PC-3 (cell line): ENCODE results near the gene CNPY2. TPM values are rescaled to one million over a fixed set of nuclear protein-coding genes. Genes with fewer than 3 reads are reported as not detected.
"Not testable (repeated sequence)": the region's sequence is repeated elsewhere in the genome, so short reads cannot be mapped to it uniquely, and the experiment has no call there.

Source experiments
- ATAC-seq: fragments of 200-7000 bp; cut with Tn5 transposase; 2 replicates; pipeline ENCODE4 v1.9.1; 2020; ENCODE audit warnings: mild to moderate bottlenecking, moderate library complexity
- BruUV-seq: library from RNA; stranded (reverse); fragments of 400-500 nt; replicated peaks from 2 replicates; lab custom pipeline; 2021; lab: Mats Ljungman, UMichigan
- CTCF ChIA-PET: fragments of 300-600 bp; sonication (Branson Sonifier 250); formaldehyde crosslinking; loops from one replicate; lab custom pipeline; 2022; ENCODE audit warnings: antibody characterized with exemption; lab: Charles Lee
- POLR2A ChIA-PET: fragments of 300-600 bp; sonication (Branson Sonifier 250); formaldehyde crosslinking; loops from one replicate; lab custom pipeline; 2022; ENCODE audit warnings: antibody characterized with exemption; ENCODE audit not compliant: unreplicated experiment; lab: Charles Lee
- DNase-seq: peaks from one replicate; pipeline ENCODE4 v3.0.0-alpha.2; 2015
- H2AFZ ChIP-seq: fragments of 300-600 bp; sonication (generic); 2 replicates; pipeline ENCODE4 v1.6.0; 2016; ENCODE audit warnings: antibody characterized with exemption, low read length
- H3F3A ChIP-seq: fragments of 300-600 bp; sonication (generic); one replicate; pipeline ENCODE4 v1.6.0; 2017; ENCODE audit warnings: antibody characterized with exemption, low read length, control low read depth, mild to moderate bottlenecking; ENCODE audit not compliant: unreplicated experiment
- H3K27ac ChIP-seq: fragments of 300-600 bp; sonication (generic); 2 replicates; pipeline ENCODE4 v1.5.1; 2016; ENCODE audit warnings: mild to moderate bottlenecking, low read length
- H3K27me3 ChIP-seq: fragments of 300-600 bp; sonication (generic); 2 replicates; pipeline ENCODE4 v1.6.1; 2016; ENCODE audit warnings: low read length, mixed read lengths
- H3K36me3 ChIP-seq: fragments of 300-600 bp; sonication (generic); 2 replicates; pipeline ENCODE4 v1.6.1; 2016; ENCODE audit warnings: low read depth, mixed run types, low read length, mixed read lengths
- H3K4me1 ChIP-seq: fragments of 300-600 bp; sonication (generic); 2 replicates; pipeline ENCODE4 v1.5.1; 2016; ENCODE audit warnings: low read length; ENCODE audit not compliant: insufficient read depth
- H3K4me2 ChIP-seq: fragments of 300-600 bp; sonication (generic); 2 replicates; pipeline ENCODE4 v1.6.0; 2016; ENCODE audit warnings: low read length
- H3K4me3 ChIP-seq: fragments of 300-600 bp; sonication (generic); 2 replicates; pipeline ENCODE4 v1.5.1; 2016; ENCODE audit warnings: mild to moderate bottlenecking, low read length, mixed read lengths
- H3K79me2 ChIP-seq: fragments of 300-600 bp; sonication (generic); 2 replicates; pipeline ENCODE4 v1.6.1; 2017; ENCODE audit warnings: low read length, mixed read lengths
- H3K9ac ChIP-seq: fragments of 300-600 bp; sonication (generic); 2 replicates; pipeline ENCODE4 v1.6.0; 2016; ENCODE audit warnings: mild to moderate bottlenecking, low read length
- H3K9me2 ChIP-seq: fragments of 300-600 bp; sonication (generic); replicated peaks from 2 replicates; pipeline ENCODE4 v1.6.1; 2016; ENCODE audit warnings: mixed run types, low read length, mixed read lengths
- H3K9me3 ChIP-seq: fragments of 300-600 bp; sonication (generic); 2 replicates; pipeline ENCODE4 v1.6.1; 2016; ENCODE audit warnings: low read length, mixed read lengths
- H4K20me1 ChIP-seq: fragments of 300-600 bp; sonication (generic); 2 replicates; pipeline ENCODE4 v1.6.1; 2016; ENCODE audit warnings: low read length, mixed read lengths
- CTCF ChIP-seq: fragments of 300-600 bp; sonication (generic); conservative IDR thresholded peaks from 2 replicates; pipeline ENCODE4 v1.5.1; 2017; ENCODE audit warnings: antibody characterized with exemption, low read depth, mild to moderate bottlenecking, low read length
- EZH2 ChIP-seq: fragments of 300-600 bp; sonication (generic); IDR thresholded peaks from one replicate; pipeline ENCODE4 v1.6.1; 2017; ENCODE audit warnings: antibody characterized with exemption, mild to moderate bottlenecking, low read length; ENCODE audit not compliant: unreplicated experiment
- EZH2phosphoT487 ChIP-seq: fragments of 300-600 bp; sonication (generic); IDR thresholded peaks from 2 replicates; pipeline ENCODE4 v1.6.1; 2018; ENCODE audit warnings: mild to moderate bottlenecking, antibody characterized with exemption, low read length, borderline replicate concordance
- intact Hi-C: fragments of 100-400 bp; cut with micrococcal nuclease; formaldehyde crosslinking; loops from 2 replicates; pipeline ENCODE4 v1.9.0; 2023
- total RNA-seq: library from RNA; depleted of rRNA; stranded (reverse); fragments of >200 nt; gene quantifications from 2 replicates; pipeline ENCODE4 v1.2.3, GENCODE V29; 2014

The CNPY2 gene
- total RNA-seq, 1 experiment from 2014 or later = 109 TPM

- Histone ChIP-seq H3K9me2 (no peaks in the 10 kb centered on the region), H3K9me3 (no peaks in the 10 kb centered on the region), H4K20me1 (peaks cover 10% of the 10 kb centered on the region), H3F3A (no peaks in the 10 kb centered on the region), H3K9ac (no peak overlapping the region), H3K27ac (no peak overlapping the region), H3K79me2 (peaks cover 48% of the 10 kb centered on the region), H3K4me3 (no peak overlapping the region), H3K36me3 (peaks cover 56% of the 10 kb centered on the region), H3K4me1 (peaks cover 9% of the 10 kb centered on the region), H3K27me3 (no peaks in the 10 kb centered on the region), H3K4me2 (no peak overlapping the region), H2AFZ (no peak overlapping the region)
- TF ChIP-seq CTCF (no peak), EZH2 (no peak), EZH2phosphoT487 (no peak)
- DNase-seq = no peak
- no TSS peak for BruUV-seq
- ATAC-seq = no peak
- ChIA-PET POLR2A (no interaction called here), CTCF (no interaction called here)
- intact Hi-C loops = no loop called here
Measured at GRCh38 chr12:56286044-56286830, 29.6 kb downstream of the CNPY2 start.

- H3K27ac ChIP-seq, H3K27me3 ChIP-seq, H2AFZ ChIP-seq, H3K4me2 ChIP-seq, DNase-seq, H3F3A ChIP-seq, CTCF ChIA-PET, H3K4me3 ChIP-seq, H3K9ac ChIP-seq, H3K9me2 ChIP-seq, ATAC-seq, H4K20me1 ChIP-seq, POLR2A ChIA-PET, H3K4me1 ChIP-seq, BruUV-seq, intact Hi-C loops, H3K9me3 ChIP-seq: not testable (repeated sequence)
- Histone ChIP-seq H3K79me2 (peaks cover 29% of the 10 kb centered on the region), H3K36me3 (peaks cover 54% of the 10 kb centered on the region)
Measured at GRCh38 chr12:56284263-56284662, 31.5 kb downstream of the CNPY2 start.

- no TSS peak for BruUV-seq
- Histone ChIP-seq H3K4me1 (no peaks in the 10 kb centered on the region), H3K9ac (no peak overlapping the region), H3K79me2 (peaks cover 12% of the 10 kb centered on the region; the same call in 1 of the 2 replicates), H3K36me3 (peaks cover 60% of the 10 kb centered on the region), H4K20me1 (no peaks in the 10 kb centered on the region; the same call in 1 of the 2 replicates), H3K4me2 (no peak overlapping the region), H3K27me3 (no peaks in the 10 kb centered on the region), H3K4me3 (no peak overlapping the region), H3K9me3 (no peaks in the 10 kb centered on the region), H3K27ac (no peak overlapping the region), H2AFZ (no peak overlapping the region), H3K9me2 (no peaks in the 10 kb centered on the region), H3F3A (no peaks in the 10 kb centered on the region)
- ATAC-seq (no peak), DNase-seq (no peak)
- TF ChIP-seq CTCF (no peak), EZH2phosphoT487 (no peak), EZH2 (no peak)
- ChIA-PET POLR2A (no interaction called here), CTCF (no interaction called here)
- intact Hi-C loops = no loop called here
Measured at GRCh38 chr12:56282579-56282978, 33.2 kb downstream of the CNPY2 start.
